M059J (cell line): ENCODE results near the gene CLRN3. TPM values are rescaled to one million over a fixed set of nuclear protein-coding genes. Genes with fewer than 3 reads are reported as not detected.
A peak's percentile ranks its signal among the peaks of the same experiment; 100 is the strongest.

Source experiments
- DNase-seq: peaks from one replicate; pipeline ENCODE4 v3.0.0-alpha.2; 2012; ENCODE audit warnings: low read depth
- total RNA-seq: library from RNA; depleted of rRNA; stranded (reverse); fragments of >200 nt; shearing (Covaris generic); gene quantifications from 2 replicates; pipeline ENCODE4 v1.2.3, GENCODE V29; 2014; rRNA removed

CLRN3 gene, protein sequence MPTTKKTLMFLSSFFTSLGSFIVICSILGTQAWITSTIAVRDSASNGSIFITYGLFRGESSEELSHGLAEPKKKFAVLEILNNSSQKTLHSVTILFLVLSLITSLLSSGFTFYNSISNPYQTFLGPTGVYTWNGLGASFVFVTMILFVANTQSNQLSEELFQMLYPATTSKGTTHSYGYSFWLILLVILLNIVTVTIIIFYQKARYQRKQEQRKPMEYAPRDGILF
- not detected in 2 replicates for total RNA-seq

DNA sequence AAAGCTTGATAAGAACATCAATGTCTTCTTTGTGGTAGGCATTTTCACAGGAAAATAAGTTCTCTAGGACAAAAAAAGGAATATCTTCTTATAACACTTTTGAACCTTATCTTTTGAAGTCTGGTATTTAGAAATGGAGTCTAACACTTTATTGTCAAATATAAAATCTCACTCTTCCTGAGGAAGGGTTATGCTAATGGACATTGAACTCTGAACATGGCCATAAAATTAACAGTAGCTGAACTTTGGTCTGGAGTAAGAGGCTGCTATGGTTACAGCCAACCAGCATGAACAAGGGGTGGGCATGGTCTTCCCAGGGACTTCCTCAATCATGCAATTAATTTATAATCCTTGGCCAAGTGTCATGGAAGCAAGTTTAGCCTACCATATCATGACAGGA lies at the start of gene CLRN3:
CLRN3 (minus strand) TSS at position 199 of the 400 bp plus-strand sequence; CDS start at position 42, 157 bp downstream.
- no peak for DNase-seq

DNA sequence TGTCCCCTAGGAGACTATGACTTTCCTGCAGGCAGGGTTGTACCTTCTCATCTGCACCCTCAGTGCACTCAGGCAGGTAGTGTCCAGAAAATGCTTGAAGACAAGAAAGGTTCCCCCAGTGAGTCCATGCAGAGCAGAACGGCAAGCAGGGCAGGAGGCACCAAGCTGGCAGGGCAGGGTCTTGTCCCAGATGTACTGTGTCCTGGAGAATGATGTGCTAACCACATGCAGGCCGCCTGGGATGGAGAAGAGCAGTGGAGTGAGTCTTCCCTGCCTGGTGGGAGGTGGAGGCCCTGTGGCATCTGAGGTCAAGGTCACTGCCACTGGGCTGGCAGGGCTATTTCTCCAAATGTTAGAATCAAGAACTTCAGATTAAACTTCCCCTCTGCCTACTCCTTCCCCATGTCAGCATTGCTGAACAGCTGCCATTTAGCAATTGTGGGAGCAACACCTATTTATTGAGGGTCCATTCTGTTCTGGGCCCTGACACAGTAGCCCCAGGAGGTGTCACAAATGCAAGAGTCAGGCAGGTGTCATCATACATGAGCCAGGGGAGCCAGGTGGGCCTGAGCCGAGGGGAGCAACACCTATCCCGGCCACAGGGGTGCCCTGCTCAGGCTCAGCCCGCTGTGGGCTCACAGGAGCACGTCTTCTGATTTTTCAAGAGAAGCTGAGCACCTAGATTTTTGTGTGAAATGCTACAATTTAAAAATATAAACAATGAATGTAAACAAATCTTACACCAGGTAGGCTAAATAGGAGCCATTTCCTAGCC lies 48.3 kb upstream of the CLRN3 start:
- no peak for DNase-seq

DNA sequence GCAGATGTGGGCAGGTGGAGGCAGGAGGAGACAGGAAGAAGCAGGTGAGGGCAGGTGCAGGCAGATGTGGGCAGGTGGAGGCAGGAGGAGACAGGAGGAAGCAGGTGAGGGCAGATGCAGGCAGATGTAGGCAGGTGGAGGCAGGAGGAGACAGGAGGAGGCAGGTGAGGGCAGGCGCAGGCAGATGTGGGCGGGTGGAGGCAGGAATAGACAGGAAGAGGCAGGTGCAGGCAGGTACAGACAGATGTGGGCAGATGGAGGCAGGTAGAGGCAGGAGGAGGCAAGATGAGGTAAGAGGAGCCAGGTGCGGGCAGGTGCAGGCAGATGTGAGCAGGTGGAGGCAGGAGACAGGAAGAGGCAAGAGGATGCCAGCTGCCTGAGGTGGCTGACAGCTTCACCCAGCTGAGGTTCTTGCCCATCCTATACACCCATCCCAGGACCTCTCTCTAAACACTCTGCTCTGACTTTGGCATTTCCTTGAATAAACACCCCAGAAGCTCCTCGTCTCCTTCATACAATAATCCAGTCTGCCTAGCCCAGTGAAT lies 47.1 kb upstream of the CLRN3 start:
- no peak for DNase-seq

DNA sequence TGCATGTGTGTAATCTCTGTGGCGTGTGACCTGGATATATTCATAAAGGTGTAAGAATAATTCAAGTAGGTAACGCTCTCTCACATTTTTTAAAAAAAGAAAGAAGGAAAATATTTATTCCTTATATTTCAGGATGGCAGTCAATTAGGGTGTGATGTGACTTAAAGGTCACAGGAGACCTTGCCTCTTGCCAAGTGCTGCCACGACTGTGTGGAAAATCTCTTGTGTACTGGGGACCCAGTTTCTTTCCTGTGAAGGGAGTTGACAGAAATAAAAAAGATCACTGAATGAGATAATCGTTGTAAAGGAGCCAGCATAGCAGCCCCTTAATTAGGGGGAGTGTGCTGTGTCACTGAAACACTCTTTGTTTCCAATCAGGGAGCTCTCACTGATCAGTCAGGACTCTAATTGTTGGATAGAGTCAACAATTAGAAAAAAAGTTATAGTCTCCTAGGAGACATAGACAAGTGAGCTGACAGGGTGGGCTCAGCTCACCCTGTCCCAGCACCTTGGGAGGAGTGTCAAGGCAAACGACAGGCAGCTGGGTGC lies 45.2 kb upstream of the CLRN3 start:
- DNase-seq, result no peak

DNA sequence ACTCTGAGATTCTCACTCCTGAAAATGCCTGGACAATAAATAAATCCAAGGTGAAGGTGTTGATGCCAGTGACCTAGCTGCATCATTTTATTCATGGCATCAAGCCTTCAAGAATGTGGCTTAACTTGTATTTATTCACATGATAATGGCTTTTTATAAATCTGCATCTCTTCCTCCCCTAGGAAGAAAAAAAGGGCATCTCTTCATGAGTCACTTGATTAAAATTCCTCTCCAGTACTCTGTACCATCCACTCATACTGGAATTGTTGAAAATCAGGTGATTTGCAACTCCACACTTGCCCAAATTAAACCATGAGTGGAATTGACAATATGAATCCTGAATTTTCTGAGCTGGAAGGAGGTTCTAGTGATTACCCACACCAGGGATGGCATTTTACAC lies 44.3 kb upstream of the CLRN3 start:
- DNase-seq, result peak; percentile 41

DNA sequence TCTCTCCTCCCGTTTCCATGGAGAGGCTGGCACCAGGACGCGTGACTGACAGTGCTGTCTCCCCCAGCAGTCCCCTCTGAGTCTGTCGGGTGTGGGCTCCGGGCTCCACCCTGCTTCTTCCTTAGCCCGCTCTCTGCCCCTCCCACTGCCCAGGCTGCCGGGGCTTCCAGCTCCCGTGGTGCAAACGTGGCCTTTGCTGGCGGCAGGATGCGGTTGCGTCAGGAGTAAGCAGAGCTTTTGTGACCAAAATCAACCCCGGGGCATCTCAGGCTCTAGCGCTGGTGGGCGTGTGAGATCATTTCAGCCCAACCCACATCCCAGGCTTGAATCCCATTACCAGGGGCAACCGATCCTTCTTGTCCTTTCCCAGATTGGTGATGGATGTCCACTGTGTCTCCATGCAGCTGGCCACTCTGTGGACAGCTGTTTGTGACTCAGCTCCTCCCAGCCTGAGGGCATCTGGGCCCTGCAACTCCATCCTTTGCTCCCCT lies 42.4 kb upstream of the CLRN3 start:
- peak; percentile 86 for DNase-seq

DNA sequence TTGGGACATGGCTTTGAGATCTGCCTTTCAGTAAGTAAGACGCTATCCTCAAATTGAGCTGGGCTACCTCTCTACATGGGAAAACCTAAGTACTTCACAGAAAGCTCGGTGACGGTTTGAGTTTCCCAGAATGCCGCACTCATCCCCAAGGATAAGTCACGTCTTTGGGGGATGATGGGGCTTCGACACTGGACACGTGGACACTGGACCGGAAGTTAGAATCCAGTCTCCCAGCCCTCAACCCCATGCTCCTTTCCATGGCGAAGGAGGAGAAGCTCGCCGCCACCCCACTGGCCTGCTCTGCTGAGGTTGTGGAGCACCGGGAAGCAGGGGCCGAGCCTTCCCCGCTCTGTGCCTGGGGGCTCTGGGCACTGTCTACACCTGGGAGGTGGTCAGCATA lies 41.6 kb upstream of the CLRN3 start:
- DNase-seq, result no peak

DNA sequence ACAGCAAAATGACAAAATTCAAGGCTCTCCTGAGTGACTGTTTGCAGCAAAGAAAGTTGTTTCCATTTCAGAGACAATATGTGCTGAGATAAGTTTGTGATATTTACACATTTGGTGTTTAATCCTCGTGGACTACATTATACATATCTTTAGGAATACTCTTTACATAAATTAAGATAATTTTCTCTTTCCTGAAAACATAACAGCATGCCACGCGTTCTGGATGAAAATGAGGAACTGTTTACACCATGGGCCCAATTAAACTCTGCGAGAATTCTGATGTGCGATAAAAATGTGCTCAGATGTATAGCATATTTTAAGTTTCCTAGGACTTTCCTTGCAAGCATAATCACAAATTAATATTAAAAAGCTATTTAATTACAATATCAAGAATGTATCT lies 40.5 kb upstream of the CLRN3 start:
- no peak for DNase-seq

DNA sequence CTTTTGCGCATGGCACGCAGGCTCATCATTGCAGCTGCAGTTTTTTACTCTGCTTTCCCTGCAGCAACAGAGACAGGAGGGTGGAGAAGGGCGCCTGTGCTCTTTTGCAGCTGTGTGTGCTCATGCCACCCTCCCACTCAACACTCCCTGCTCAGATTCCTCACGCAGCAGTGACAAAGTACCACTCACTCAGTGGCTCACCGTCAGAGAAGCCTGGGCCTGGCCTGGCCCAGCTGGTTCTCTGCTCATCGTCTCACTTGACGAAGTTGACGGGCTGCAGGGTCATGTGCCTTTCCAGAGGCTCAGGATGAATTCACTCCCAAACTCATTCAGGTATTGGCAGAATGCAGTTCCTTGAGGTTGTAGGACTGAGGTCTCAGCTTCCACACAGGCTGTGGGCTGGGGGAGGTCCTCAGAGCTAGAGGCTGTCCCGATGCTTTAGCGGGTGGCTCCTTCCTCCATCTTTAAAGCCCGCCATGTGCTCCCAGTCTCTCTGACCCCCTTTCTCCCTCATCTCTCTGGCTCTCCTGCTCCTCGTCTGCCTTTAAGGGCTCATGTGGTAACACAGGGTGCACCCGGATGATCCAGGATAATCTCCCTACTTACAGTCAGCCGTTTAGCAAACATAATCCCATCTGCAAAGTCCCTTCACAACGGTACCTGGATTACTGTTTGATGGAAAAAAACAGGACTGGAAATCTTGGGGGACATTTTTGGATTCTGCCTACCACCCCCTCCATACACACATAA lies 40.0 kb upstream of the CLRN3 start:
- DNase-seq, result no peak

DNA sequence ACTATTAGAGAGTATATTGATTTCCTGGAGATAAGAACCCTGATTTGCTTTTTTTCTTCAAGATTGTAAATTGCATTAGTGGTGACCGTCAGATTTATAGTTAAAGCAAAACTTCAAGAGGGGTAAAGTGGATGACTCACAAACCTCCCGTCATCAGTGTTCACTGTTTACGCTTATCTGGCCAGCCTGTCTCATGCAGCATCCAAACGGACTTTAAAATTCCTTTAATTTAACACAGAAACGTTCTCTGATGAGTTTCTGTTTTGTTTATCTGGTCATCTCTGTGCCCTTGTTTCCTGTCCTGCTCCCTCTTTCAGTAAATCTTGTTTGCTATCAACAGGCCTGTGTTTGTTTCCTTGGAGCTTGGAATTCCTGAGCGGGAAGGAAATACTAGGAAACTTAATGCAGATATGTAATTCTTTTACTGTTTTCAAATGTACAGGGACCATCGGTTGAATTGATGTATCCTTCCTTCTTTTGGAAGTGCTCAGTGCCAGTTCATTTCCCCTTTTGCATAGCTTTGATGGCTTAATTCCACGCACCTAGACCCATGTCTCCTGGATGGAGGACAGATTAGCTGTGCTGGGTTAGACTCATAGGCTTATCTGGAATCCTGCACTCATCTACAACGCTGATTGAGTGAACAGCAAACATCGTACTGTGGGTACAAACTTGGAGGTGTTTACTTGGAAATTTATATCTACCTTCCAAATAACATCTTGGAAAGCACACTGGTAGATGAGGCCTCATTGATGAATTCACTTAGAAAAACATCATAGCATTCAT lies 35.5 kb upstream of the CLRN3 start:
- peak; percentile 88 for DNase-seq

DNA sequence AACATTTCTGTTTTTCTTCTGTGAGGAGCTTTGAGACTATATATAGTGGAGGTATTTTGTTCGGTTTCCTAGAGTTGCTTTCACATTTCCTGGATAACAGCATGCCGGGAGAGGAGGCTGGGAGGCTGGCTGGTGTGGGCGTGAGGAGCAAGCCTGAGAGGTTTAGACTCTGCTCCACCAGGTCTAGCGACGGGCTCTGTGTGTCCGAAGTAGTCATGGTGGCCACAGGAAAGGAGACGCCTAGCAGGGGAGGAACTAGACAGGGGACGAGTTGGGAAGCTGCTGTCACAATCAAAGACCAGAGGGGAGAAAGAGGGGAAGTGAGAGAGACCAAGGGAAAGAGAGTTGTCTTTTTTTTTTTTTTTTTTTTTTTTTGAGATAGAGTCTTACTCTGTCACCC lies 33.7 kb upstream of the CLRN3 start:
- DNase-seq, result no peak

DNA sequence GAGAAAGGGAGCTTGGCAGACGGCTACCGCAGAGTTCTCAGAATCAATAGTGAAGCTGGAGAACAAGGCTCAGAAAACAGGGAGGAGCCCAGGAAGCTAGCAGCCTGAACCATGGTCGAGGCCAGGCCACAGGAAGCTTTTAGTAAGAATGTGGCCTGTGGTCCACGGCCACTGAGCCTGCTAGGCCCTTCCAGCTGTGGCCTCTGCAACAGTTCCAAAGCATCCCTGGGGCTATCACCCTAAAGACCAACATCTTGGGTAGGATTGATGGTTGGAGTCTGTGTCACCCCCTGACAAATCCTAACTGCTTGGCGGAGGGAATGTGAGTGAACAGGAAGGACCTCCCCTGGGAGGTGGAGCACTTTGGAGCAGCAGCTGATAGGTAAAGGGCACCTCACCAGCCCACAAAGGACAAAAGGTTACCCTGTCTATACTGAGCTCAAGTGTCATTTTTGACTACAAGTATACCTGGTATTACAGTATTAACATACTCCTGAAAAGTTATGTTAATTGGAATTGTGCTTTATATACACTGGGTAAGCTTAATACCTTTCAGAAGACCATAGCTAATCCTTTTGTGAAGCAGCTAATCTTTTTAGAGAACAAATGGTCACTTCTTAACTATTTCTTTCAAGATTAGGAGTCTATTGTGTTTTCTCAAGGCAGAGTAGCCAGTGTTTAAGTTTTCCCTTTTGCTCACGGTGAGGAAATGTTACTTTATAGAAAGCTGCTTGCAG lies 32.9 kb upstream of the CLRN3 start:
- no peak for DNase-seq

DNA sequence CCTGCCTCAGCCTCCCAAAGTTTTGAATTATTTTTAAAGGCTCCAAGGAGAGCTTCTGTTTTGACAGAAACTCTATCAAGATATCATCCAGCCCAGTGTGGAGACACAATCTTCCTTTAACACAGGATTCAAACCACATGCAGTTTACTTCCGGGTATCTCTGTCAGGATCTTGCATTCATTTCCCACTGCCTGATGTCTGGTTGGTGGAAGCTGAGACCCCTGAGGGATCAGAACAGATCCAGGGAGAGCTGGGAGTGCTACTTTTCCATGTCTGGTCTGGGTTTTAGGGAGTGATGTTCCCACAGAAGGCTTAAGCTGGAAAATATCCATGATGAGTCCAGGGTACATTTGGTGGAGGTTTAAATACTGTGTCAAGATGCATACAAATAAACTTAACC lies 30.9 kb upstream of the CLRN3 start:
- DNase-seq, result no peak

DNA sequence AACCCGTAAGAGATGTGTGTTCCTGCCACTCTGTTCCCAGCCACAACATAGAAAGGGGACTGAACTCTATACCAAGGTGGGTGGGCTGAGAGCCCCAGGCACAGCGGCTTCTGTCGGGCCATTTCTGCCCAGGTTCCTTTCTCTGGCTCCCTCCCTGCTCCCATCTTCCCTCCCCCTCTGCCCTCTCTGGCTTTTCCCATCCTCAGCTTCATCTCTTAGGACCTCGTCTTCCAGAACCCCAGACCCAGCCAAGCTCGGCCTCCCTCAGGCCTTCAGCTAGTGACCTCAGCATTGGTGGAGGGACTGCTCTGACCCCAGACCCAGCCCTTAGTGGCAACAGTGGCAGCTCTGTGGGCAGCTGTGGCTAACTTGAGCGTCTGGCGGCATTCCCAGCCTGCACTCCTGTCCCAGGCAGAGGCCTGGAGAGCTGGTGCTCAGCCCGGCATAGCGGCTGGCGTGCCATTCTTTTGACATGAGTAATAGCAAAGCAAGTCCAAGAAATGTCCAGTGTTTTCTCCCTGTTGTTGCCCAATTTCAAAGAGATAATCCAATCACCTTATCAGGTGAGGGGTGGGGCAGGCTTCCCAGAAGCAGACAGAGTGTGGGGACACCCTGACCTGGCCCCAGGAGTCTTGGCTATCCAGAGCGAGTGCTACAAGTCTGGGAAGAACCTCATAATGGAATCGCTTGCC lies 30.1 kb upstream of the CLRN3 start:
- DNase-seq, result peak; percentile 96

DNA sequence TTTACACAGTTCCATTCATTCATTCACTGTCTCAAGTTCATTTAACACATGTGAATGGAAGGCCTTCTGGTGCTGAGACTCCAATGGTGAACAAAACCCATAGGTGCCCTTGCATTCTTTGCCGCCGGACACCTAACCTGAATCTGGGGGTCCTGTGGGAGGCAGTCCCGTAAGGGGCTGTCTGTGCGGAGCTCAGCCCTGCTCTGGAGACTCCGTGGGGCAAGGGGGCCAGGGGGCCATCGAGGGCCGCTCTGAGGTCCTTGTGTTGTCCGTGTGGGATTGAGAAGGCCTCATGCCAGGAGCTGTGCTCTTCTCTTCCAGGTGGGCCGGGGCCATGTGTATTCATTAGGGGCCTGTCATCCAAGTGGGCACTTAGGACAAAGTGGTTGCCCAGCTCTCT lies 29.5 kb upstream of the CLRN3 start:
- DNase-seq, result no peak

DNA sequence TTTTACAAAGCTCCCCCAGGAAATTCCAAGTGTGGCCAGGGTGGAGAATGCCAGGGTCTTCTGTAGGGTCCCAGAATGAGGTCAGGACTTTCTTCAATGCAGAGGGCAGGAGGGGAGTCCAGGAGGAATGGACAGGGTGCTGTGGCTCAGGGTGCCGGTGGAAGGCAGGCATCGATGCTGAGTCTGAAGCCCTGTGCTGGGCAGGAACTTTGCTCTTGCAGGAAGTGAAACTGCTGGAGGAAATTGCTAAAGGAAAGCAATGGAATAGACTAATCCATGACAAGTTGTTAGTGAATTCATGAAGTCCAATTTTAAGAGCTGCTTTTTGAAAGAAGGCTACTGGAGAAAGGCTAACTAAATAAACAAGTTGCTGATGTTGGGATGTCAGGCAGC lies 29.0 kb upstream of the CLRN3 start:
- no peak for DNase-seq

DNA sequence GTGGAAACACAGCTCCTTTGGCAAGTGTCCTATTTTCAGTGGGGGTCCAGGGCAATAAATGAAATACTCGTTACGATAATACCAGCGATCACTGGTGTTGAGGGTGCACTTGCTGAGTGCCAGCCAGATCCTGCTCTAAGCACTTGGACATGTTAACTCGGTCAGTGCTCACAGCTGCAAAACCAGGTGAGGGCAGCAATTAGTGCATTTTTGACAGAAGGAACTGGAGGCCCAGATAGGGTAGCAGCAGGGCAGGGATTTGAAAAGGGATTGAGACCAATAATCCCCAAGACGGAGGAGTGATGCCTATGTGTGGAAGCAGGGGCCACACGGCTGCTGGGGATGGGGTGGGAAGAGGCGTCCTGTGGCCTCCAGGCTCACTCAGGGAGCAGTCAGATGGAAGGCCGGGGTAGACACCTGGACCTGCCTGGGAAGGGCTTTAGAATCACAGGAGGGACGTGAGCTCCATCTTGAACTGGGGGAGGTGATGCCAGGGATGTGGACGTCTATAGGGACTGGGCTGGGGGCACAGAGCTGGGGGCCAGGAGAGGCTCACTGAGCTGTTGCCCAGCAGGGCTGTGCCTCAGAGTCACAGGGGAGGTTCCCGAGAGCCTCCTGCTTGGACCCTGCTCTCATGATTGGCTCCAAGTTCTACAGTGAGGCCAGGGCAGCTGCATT lies 28.5 kb upstream of the CLRN3 start:
- DNase-seq, result no peak

DNA sequence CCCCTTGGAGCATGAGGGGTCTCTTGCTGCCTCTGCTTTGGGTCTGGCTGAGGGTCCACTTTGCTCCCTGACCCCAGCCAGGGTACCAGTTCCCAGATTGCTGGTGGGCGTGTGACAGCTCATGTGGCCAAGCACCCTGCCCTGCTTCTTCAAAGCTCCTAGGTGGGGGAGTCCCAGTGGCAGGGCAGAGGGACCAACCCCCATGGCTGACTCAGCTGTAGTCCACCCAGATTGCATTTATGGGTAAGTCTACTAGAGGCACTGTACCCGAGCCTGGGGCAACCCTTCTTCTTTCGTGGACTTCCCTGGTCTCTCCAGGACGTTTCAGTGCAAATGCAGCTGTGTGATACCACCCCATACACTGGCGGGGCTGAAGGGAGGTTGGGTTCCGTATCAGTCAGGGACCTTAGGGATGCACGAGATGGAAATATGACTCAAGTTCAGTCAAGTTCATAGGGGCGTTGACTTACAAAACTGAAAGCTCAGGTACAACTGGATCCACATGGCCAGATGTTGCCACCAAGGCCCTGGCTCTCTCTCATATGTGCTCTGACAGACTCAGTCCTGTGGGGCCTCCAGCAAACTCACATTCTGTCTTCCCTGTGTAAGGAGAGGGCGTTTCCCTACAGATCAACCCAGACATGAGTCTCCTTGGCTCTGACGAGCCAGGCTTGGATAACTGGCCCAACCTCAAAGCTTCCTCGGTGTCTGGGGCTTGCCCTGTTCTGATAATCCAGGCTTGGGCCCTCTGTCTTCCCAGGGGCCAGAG lies 27.7 kb upstream of the CLRN3 start:
- DNase-seq, result peak; percentile 36
